Mesenchymal stem cell (in vitro differentiated cells and primary cell): ENCODE measurements around the gene CCDC88B.

Source experiments
- DNase-seq: peaks from one replicate; pipeline ENCODE4 v3.0.0-alpha.2; 2013
- H2AFZ ChIP-seq: one replicate; pipeline ENCODE4 v1.6.1; 2013; ENCODE audit warnings: low read depth, mild to moderate bottlenecking, control low read depth, inconsistent platforms, low read length, moderate library complexity
- H2AK5ac ChIP-seq: 2 replicates; pipeline ENCODE4 v1.6.1; 2013; ENCODE audit warnings: low read length, moderate library complexity, mild to moderate bottlenecking, inconsistent platforms; ENCODE audit not compliant: severe bottlenecking
- H2BK120ac ChIP-seq: one replicate; pipeline ENCODE4 v1.6.1; 2013; ENCODE audit warnings: low read depth, mild to moderate bottlenecking, inconsistent platforms, low read length, moderate library complexity
- H2BK12ac ChIP-seq, 2 experiments: one replicate each; pipeline ENCODE4 v1.6.1; 2013; ENCODE audit warnings: inconsistent platforms in 2 of 2, low read length in 2 of 2, mild to moderate bottlenecking in 2 of 2, moderate library complexity in 2 of 2, control low read depth in 1 of 2
- H2BK15ac ChIP-seq: one replicate; pipeline ENCODE4 v1.6.1; 2013; ENCODE audit warnings: mild to moderate bottlenecking, low read depth, inconsistent platforms; ENCODE audit not compliant: poor library complexity, severe bottlenecking
- H2BK5ac ChIP-seq: 2 replicates; pipeline ENCODE4 v1.6.1; 2013; ENCODE audit warnings: low read depth, mild to moderate bottlenecking, low read length, control low read depth, inconsistent platforms; ENCODE audit not compliant: poor library complexity, severe bottlenecking
- H3K14ac ChIP-seq, 2 experiments: one replicate each; pipeline ENCODE4 v1.6.1; 2013; ENCODE audit warnings: inconsistent platforms in 2 of 2, low read length in 2 of 2, control low read depth in 1 of 2, mild to moderate bottlenecking in 1 of 2, moderate library complexity in 1 of 2
- H3K18ac ChIP-seq, 2 experiments: one replicate each; pipeline ENCODE4 v1.6.1; 2013; ENCODE audit warnings: inconsistent platforms in 2 of 2, low read length in 2 of 2, control low read depth in 1 of 2, low read depth in 1 of 2, mild to moderate bottlenecking in 1 of 2
- H3K23ac ChIP-seq, 2 experiments: one replicate each; pipeline ENCODE4 v1.6.1; 2013; ENCODE audit warnings: inconsistent platforms in 2 of 2, low read length in 2 of 2, mild to moderate bottlenecking in 2 of 2, moderate library complexity in 2 of 2, control low read depth in 1 of 2
- H3K27ac ChIP-seq: 2 replicates; pipeline ENCODE4 v1.5.1; 2013; ENCODE audit warnings: mild to moderate bottlenecking, moderate library complexity, low read length, control low read depth, inconsistent platforms; ENCODE audit not compliant: poor library complexity, severe bottlenecking
- H3K27me3 ChIP-seq, 2 experiments: 2 replicates each; pipeline versions ENCODE4 v1.6.1 to v1.7.0; 2013; ENCODE audit warnings: low read length in 2 of 2, mild to moderate bottlenecking in 2 of 2, moderate library complexity in 2 of 2, control low read depth in 1 of 2, inconsistent platforms in 1 of 2; ENCODE audit not compliant: control insufficient read depth in 1 of 2, insufficient read depth in 1 of 2
- H3K36me3 ChIP-seq, 2 experiments: 2 replicates each; pipeline versions ENCODE4 v1.6.1 to v1.7.0; 2013; ENCODE audit warnings: low read length in 2 of 2, control low read depth in 1 of 2, inconsistent platforms in 1 of 2, low read depth in 1 of 2, mild to moderate bottlenecking in 1 of 2; ENCODE audit not compliant: insufficient read depth in 2 of 2, control insufficient read depth in 1 of 2
- H3K4ac ChIP-seq, 2 experiments: one replicate each; pipeline ENCODE4 v1.6.1; 2013; ENCODE audit warnings: inconsistent platforms in 2 of 2, low read length in 2 of 2, mild to moderate bottlenecking in 2 of 2, moderate library complexity in 2 of 2, control low read depth in 1 of 2, low read depth in 1 of 2
- H3K4me1 ChIP-seq: 2 replicates; pipeline ENCODE4 v1.6.1; 2013; ENCODE audit warnings: low read depth, low read length, control low read depth; ENCODE audit not compliant: control insufficient read depth, insufficient read depth
- H3K4me2 ChIP-seq: 2 replicates; pipeline ENCODE4 v1.6.1; 2013; ENCODE audit warnings: low read length, mild to moderate bottlenecking, inconsistent platforms; ENCODE audit not compliant: poor library complexity, severe bottlenecking
- H3K4me3 ChIP-seq, 2 experiments: 2 replicates each; pipeline versions ENCODE4 v1.5.1 to v1.7.0; 2013; ENCODE audit warnings: low read length in 2 of 2, mild to moderate bottlenecking in 2 of 2, control low read depth in 1 of 2, low read depth in 1 of 2; ENCODE audit not compliant: insufficient read depth in 1 of 2
- H3K79me1 ChIP-seq: replicated peaks from 2 replicates; pipeline ENCODE4 v1.6.1; 2013; ENCODE audit warnings: mild to moderate bottlenecking, control low read depth, low read length, inconsistent platforms; ENCODE audit not compliant: poor library complexity, severe bottlenecking
- H3K9ac ChIP-seq: 2 replicates; pipeline ENCODE4 v1.7.0; 2013; ENCODE audit warnings: mild to moderate bottlenecking, low read length, moderate library complexity
- H3K9me3 ChIP-seq: 2 replicates; pipeline ENCODE4 v1.7.0; 2013; ENCODE audit warnings: mild to moderate bottlenecking, low read length; ENCODE audit not compliant: control insufficient read depth
- H4K8ac ChIP-seq: one replicate; pipeline ENCODE4 v1.6.1; 2013; ENCODE audit warnings: inconsistent platforms, mild to moderate bottlenecking, low read length, moderate library complexity
- H4K91ac ChIP-seq: one replicate; pipeline ENCODE4 v1.6.1; 2013; ENCODE audit warnings: mild to moderate bottlenecking, low read length, inconsistent platforms
- WGBS: methylation state at CpG from one replicate; pipeline ENCODE4 v1.1.7; 2013; ENCODE audit warnings: mixed read lengths; 5-methylcytosine and 5-hydroxymethylcytosine counted together

The CCDC88B gene

DNA sequence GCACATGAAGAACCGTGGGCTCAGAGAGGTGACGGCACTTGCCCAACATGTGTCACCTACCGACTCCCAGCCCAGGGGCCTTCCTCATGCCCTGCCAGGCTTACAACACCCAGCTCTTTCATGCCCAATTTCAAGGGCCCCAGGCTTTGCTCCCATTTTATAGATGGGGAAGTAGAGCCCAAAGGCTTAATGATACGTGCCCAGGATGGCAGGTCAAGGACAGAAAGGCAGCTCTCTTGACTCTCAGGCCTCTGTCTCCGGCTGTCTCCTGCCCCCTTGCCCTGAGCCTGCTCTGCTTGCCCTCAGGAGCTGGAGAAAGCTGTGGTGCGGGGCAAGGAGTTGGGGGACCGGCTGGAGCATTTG, 9.0 kb downstream of the CCDC88B start:
- Histone ChIP-seq H2BK12ac (no peak overlapping the region), H3K4me3 (no peak overlapping the region), H2BK5ac (no peak overlapping the region), H4K8ac (no peak overlapping the region), H3K9ac (no peak overlapping the region), H3K18ac (no peak overlapping the region), H3K27me3 (peaks cover 0 to 12% of the 10 kb centered on the region in 2 experiments), H2BK120ac (no peak overlapping the region), H3K14ac (peak overlapping the region in 1 of 2 experiments; percentile 30), H2AK5ac (no peak overlapping the region), H2BK15ac (no peak overlapping the region), H3K36me3 (no peaks in the 10 kb centered on the region), H3K9me3 (no peaks in the 10 kb centered on the region), H4K91ac (no peak overlapping the region), H3K4me1 (peaks cover 7% of the 10 kb centered on the region), H2AFZ (no peak overlapping the region), H3K23ac (no peak overlapping the region), H3K4me2 (no peak overlapping the region), H3K27ac (no peak overlapping the region), H3K79me1 (no peaks in the 10 kb centered on the region), H3K4ac (no peak overlapping the region)
- WGBS, result 92% methylated on average over 7 of the region's 7 CpGs
- no peak for DNase-seq

DNA sequence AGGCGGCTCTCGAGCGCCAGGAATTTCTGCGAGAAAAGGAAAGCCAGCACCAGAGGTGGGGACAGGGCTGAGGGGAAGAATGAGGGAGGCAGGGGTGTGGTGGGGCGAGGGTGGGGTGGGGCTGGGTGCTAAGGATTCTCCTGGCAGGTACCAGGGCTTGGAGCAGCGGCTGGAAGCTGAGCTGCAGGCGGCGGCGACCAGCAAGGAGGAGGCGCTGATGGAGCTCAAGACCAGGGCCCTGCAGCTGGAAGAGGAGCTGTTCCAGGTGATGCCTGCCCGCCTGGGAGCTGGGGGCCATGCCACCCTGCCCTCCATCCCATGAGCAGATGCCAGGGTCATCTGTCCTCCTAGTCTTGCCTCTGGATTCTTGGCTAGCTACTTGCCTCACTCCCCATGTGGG, 9.4 kb downstream of the CCDC88B start:
- H3K23ac ChIP-seq, result no peak overlapping the region
- peaks cover 0 to 12% of the 10 kb centered on the region in 2 experiments for H3K27me3 ChIP-seq
- DNase-seq, result no peak
- no peak overlapping the region for H3K4me2 ChIP-seq
- H4K91ac ChIP-seq, result no peak overlapping the region
- no peak overlapping the region for H2AFZ ChIP-seq
- no peak overlapping the region for H2BK15ac ChIP-seq
- H3K36me3 ChIP-seq, result no peaks in the 10 kb centered on the region
- H4K8ac ChIP-seq, result no peak overlapping the region
- no peak overlapping the region for H3K4ac ChIP-seq
- no peaks in the 10 kb centered on the region for H3K9me3 ChIP-seq
- no peak overlapping the region for H3K4me3 ChIP-seq
- H2BK12ac ChIP-seq, result no peak overlapping the region
- no peaks in the 10 kb centered on the region for H3K79me1 ChIP-seq
- no peak overlapping the region for H3K27ac ChIP-seq
- no peak overlapping the region for H2AK5ac ChIP-seq
- H3K9ac ChIP-seq, result no peak overlapping the region
- 82% methylated on average over 10 of the region's 11 CpGs for WGBS
- H3K14ac ChIP-seq, result no peak overlapping the region
- peaks cover 7% of the 10 kb centered on the region for H3K4me1 ChIP-seq
- H3K18ac ChIP-seq, result no peak overlapping the region
- H2BK5ac ChIP-seq, result no peak overlapping the region
- no peak overlapping the region for H2BK120ac ChIP-seq

DNA sequence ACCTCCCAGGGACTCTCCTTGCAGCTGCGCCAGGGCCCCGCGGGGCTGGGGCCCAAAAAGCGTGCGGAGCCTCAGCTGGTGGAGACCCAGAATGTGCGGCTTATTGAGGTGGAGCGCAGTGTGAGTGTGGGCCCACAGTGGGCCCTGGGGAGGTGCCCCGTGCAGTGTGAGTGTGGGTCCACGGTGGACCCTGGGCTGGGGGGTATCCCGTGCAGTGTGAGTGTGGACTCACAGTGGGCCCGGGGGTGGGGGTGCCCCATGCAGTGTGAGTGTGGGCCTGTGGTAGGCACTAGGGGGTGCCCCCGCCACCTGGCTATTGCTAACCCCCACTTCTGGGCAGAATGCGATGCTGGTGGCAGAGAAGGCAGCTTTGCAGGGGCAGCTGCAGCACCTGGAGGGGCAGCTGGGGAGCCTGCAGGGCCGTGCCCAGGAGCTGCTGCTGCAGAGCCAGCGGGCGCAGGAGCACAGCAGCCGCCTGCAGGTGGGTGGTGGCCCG, 11.2 kb downstream of the CCDC88B start:
- Histone ChIP-seq H2AK5ac (no peak overlapping the region), H3K4me2 (no peak overlapping the region)
- DNase-seq, result no peak

DNA sequence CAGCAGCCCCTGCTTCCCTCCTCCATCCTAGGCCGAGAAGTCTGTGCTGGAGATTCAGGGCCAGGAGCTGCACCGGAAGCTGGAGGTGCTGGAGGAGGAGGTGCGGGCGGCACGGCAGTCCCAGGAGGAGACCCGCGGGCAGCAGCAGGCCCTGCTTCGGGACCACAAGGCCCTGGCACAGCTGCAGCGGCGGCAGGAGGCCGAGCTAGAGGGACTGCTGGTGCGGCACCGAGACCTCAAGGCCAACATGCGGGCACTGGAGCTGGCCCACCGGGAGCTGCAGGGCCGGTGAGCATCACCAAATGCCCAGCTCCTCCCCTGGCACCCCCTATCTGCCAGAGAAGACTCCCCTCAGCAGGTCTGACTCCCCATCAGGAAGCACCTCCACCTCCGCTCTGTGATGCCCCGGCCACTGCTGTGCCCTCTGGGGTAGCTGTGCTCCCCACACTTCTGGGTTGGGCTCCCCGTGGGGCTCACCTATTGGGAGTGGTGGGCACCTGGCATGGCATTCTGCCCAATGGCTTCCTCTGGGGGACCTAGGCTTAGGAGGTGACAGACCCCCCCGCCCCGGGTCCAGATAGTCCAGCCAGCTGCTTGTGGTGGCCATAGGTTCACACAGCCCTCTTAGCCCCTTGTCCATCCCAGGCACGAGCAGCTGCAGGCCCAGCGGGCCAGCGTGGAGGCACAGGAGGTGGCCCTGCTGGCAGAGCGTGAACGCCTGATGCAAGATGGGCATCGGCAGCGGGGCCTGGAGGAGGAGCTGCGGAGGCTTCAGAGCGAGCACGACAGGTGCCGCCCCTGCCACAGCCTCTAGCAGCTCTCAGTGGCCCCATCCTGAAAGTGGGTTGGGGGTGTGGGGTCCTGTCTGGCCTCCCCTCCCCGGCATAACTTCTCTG, 12.3 kb downstream of the CCDC88B start:
- H3K4me1 ChIP-seq, result peaks cover 24% of the 10 kb centered on the region
- no peak overlapping the region for H2BK5ac ChIP-seq
- H2BK12ac ChIP-seq, result peak overlapping the region in 1 of 2 experiments; percentile 35
- H3K23ac ChIP-seq, result no peak overlapping the region
- H3K36me3 ChIP-seq, result no peaks in the 10 kb centered on the region
- H3K9me3 ChIP-seq, result no peaks in the 10 kb centered on the region
- peak overlapping the region; percentile 9 for H2BK15ac ChIP-seq
- WGBS, result 91% methylated on average over 31 of the region's 33 CpGs
- H2AK5ac ChIP-seq, result no peak overlapping the region
- no peak overlapping the region for H2AFZ ChIP-seq
- no peak overlapping the region for H3K4ac ChIP-seq
- H2BK120ac ChIP-seq, result no peak overlapping the region
- no peak overlapping the region for H4K91ac ChIP-seq
- H3K18ac ChIP-seq, result no peak overlapping the region
- no peak overlapping the region for H3K4me3 ChIP-seq
- H3K79me1 ChIP-seq, result no peaks in the 10 kb centered on the region
- no peak overlapping the region for H3K4me2 ChIP-seq
- no peak for DNase-seq
- H3K27me3 ChIP-seq, result peaks cover 0 to 10% of the 10 kb centered on the region in 2 experiments
- H3K9ac ChIP-seq, result no peak overlapping the region
- no peak overlapping the region for H3K14ac ChIP-seq
- no peak overlapping the region for H4K8ac ChIP-seq
- H3K27ac ChIP-seq, result no peak overlapping the region

More for the DNA sequence above, 11.2 kb downstream of the CCDC88B start:
- no peak overlapping the region for H3K4me3 ChIP-seq
- peaks cover 17% of the 10 kb centered on the region for H3K4me1 ChIP-seq
- no peak overlapping the region for H3K18ac ChIP-seq
- no peak overlapping the region for H2BK15ac ChIP-seq
- H3K14ac ChIP-seq, result no peak overlapping the region
- no peak overlapping the region for H2AFZ ChIP-seq
- no peak overlapping the region for H2BK12ac ChIP-seq
- H3K4ac ChIP-seq, result no peak overlapping the region
- no peak overlapping the region for H3K9ac ChIP-seq
- no peaks in the 10 kb centered on the region for H3K9me3 ChIP-seq
- H2BK120ac ChIP-seq, result no peak overlapping the region
- no peak overlapping the region for H4K8ac ChIP-seq
- no peaks in the 10 kb centered on the region for H3K79me1 ChIP-seq
- no peak overlapping the region for H3K27ac ChIP-seq
- no peaks in the 10 kb centered on the region for H3K36me3 ChIP-seq
- no peak overlapping the region for H2BK5ac ChIP-seq
- H4K91ac ChIP-seq, result peak overlapping the region; percentile 11
- WGBS, result 93% methylated on average over 18 of the region's 18 CpGs
- peaks cover 0 to 12% of the 10 kb centered on the region in 2 experiments for H3K27me3 ChIP-seq
- H3K23ac ChIP-seq, result no peak overlapping the region
